DMS114 treated with DMSO at 0.1 percent for 48 hours (cell line): ENCODE results near the gene CYP24A1.

ENCODE experiments used
- DNase-seq: peaks from one replicate; lab custom pipeline; 2025; ENCODE audit not compliant: unreplicated experiment; lab: John Stamatoyannopoulos, UW

The CYP24A1 gene

DNA sequence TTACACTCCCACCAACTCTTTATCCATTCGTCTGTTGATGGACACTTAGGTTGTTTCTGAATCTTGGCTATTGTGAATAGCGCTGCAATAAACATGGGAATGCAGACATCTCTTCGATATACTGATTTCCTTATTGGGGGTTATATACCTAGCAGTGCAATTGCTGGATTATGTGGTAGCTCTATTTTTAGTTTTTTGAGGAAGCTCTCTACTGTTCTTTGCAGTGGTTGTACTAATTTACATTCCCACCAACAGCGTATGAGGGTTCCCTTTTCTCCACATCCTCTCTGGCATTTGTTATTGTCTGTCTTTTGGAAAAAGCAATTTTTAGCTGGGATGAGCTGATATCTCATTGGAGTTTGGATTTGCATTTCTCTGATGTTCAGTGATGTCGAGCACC is 29.5 kb upstream of the CYP24A1 start:
- no peak for DNase-seq

DNA sequence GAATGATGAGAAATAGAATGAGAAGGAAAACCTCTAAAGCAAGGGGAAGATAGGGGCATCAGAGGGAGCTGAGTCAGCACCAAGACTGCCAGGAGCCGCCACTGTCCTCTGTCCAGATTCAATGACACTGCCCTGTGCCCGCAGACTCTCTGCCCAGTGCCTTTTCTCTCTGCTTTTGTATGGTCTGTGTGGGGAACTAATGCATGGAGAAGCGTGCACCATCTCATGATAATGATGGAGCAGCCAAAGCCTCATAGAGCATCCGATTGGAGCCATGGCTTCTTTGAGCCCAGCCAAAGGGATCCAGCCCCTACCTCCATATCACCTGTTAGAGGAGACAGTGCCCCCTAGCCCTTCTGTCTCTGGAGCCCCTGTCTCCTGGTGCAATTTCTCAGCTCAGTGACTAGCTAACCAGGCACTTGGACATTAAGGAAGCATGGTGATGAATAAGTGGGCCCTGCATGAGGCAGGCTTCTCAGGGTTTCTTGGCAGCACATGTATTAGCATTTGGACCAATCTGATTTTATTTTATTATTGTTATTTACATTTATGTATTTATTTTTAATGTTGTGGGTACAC is 27.6 kb upstream of the CYP24A1 start:
- DNase-seq, result no peak

DNA sequence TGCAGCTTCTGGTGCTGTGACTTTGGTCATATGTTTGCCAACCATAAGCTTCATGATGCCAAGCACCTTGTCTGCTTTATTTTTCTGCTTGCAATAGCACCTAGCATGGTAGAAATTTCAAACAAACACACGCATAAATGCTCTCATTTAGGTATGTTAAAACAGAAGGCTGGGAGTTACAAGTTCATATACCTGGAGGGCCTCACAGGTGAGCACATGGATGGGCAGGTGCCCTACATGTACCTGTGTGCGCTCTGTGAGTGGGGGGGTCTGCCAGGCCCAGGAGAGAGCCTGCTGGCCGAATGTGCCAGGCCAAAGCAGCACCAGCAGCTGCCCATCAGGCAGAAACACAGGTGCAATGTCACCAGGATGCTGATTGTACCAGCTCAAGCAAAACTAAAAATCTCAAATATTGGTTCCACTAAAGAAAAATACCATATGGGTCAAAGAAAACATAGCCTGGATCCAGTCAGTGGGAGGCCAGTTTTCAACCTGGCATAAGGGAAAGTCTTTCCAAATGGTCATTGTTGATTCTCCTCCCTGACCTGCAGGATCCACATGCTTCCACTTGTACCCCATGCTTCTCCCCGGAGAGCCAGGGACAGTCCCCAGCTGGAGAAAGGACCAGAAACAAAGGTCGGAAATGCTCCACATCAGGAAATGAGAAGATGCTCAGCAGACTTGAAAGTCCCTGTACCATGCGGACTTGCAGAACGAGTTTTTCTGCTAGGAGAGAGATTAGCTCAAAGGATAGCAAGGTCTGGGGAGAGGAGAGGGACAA is 26.9 kb upstream of the CYP24A1 start:
- no peak for DNase-seq

DNA sequence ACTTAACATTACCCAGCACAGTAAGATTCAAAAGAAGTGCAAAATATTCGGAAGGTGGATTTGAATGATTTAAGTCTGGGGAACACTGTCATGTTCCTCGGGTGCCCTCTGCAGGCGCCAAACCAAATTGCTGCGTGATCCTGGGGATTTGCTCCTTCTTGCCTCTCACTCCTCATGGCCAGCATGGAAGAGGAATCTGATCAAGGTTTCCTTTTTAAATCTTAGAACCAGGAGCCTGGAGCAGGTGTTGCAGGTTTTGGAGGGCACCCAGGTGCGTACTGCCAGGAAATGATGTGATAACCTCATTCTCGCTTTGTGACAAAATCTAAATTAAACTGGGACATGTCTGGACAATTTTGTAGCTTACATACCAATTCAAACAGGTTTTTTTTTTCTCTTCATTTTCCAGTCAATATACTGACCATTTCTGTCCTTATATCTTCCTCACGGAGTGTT is 26.0 kb upstream of the CYP24A1 start:
- peak; percentile 83 for DNase-seq

DNA sequence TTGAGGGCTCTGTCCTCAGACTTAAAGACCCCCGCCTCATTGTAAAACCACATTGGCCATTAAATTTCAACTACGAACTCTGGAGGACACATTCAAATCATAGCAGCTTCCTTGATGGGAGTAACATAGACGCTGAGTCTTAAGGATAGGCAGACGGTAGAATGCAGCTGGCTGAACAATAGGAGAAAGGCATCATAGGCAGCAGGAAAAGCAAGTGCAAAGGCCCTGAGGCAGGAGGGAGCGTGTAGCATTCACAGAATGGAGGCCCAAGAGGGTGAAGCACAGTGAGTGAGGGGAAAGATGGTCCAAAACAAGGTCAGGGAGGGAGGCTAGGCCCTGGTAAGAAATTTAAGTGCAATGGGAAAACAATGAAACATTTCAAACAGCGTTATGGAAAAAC is 25.5 kb upstream of the CYP24A1 start:
- no peak for DNase-seq

DNA sequence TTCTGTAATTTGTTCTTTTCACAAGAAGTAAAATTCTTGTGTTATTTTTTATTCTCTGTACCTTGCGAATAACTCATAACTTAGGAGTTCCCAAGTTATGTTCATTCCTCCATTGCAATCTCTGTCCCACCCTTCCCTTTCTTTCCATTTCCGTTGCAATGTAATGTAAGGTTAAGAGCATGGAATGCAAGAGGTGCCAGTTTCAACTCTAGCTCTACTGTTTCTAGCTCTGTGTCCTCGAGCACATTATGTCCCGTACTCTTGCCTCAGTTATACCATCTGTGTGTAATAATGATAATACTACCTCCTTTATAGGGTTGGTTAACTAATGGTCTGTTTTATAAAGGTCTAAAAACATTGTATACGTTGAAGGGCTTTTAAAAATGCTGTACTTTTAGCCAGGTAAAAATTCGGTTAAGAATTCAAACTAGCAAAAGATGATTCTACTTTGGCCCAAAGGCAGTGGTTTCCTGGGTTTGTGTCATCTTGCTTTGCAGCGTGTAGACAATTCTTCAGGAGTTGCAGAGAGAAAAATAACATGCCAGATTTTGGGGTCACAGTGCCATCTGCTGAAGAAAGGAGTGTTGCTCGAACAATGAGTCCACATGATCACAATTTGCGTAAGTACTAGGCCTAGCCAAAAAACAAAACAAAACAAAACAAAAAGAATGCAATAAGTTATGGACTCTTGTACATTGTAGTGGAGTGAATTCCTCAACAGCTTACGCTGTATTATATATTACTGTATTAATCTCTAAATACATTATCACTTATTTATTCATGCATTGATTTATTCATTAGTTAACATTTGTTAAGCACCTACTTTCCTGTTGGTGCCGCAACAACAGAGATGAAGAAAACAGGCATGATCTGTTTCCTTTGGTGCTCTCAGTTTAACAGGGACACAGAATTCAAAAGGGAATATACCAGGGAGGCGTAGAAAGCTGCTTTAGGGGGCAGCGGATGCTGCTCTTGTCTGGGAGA is 24.1 kb upstream of the CYP24A1 start:
- peak; percentile 50 for DNase-seq

DNA sequence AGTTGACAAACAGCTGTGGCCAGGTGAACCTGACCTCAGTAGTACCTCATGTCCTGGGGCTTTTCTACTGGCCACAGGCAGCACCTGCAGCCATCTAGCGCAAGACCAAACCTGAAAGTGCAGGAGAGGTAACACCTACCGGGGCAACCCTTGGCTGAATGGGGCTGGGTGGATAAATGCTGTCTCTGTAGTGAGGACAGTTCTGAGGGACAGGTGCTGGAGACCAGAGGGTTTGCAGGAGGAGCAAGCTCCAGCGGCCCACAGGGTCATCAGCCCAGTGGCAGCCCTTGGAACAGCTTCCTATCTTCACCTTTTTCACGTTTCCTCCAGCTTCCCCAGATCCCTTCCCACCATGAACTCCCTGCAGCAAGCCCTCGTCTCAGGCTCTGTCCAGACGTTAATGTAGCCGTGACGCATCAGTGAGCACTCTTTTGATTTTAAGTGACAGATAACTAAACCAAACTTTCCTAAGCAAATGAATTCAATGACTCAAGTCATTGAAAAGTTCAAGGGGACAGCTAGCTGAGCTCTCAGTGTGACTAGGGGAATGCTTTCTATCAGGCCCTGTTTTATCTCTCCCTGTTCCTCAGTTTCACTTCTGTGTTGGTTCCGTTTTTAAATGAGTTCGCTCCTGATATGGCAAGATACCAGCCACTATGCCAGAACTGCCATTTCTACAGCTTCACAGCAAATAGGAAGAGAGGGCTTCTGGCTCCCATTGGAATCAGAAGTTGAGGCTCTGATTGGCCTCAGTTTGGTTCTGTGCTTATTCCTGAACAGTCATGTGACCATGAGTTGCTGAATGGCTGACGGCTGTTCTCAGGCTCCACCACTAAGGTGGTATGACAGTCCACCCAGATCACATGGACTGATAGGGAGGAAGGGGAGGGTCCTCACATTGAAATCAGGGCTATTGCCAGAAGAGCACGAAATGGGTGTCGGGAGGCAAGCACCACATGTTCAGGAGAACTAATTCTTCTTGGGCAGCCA is 22.0 kb upstream of the CYP24A1 start:
- no peak for DNase-seq

DNA sequence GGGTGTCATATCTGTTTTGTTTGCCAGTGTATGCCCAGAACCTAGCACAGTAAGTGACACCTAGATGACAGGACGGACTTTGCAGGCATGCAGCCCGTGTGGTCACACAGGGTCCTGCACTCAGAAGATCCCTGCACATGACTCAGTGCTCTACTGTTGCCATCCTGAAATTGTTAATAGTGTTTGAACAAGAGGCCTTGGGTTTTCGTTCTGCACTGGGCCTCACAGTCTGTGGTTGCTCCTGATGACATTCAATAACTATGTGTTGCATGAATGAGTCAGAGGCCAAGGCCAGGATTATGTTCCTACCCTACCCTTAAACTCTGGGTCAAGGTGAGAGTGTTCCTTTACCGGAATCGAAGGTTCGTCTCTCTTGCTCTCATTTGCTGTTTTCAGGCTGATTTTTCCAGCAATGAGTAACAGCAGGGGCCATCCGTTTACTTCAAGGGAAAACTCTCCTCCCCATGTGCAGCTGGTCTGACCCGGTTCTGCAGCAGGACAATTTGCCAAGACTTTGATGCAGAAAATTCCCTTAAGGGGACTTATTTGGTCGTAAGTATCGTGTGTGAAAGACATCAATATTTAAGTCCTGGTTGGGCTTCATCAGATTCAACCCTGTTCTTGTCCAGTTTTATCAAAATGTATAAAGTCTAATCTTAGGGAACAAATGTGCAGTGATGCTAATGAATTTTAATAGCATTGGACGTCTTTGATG is 21.1 kb upstream of the CYP24A1 start:
- no peak for DNase-seq

DNA sequence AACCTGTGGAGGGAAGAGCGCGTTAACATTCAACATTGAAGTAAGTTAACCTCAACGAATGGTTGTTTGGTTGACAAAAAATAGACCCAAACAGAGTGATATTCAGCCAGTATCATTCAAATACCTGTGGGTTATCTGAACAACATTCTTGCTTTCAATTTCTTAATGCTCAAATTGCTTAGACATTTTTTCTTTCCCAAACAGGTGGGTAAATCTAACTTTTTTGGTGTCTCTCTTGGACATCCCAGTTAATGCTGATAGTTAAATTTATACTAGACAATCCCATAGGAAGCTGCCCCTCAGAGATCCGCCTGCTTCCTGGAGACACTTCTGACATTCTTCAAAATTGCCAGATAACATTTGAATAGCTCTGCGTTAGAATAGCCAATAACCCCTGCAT is 20.0 kb upstream of the CYP24A1 start:
- DNase-seq, result no peak

DNA sequence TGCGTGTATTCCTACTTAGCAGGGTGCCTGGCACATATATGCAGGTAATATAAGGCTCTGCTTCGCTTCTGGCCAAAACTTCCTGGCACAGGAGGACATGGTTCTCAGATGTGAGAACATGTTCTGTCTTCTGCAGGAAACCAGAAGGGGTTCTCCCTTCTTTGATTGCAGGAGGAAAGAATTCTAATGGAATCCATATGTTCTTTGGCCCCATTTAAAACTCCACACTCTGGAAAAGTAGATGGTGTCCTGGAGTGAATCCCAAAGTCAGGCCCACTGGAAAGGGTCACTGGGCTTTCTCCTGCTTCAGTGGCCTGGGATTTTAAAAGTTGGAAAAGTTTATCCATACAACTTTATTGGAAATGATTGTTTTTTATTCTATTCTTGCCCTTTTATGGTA is 16.4 kb upstream of the CYP24A1 start:
- no peak for DNase-seq

DNA sequence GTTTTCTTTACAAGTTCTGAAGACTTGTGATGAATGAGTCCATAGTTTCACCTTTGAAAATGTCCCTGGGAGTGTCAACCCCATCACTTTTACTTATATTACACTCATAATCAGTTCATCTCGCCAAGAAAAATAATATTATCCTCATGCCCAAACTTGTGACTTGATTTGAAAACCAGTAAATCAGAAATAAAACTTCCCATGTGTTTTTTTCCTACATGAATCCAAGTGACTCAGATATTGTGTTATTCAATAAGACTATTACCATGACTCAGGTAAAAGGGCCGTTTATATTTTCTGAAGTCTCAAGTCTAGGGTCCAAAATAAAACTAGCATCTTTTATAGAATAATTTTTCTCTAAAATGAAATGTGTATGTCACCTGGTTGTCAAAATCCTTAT is 15.8 kb upstream of the CYP24A1 start:
- DNase-seq, result no peak

DNA sequence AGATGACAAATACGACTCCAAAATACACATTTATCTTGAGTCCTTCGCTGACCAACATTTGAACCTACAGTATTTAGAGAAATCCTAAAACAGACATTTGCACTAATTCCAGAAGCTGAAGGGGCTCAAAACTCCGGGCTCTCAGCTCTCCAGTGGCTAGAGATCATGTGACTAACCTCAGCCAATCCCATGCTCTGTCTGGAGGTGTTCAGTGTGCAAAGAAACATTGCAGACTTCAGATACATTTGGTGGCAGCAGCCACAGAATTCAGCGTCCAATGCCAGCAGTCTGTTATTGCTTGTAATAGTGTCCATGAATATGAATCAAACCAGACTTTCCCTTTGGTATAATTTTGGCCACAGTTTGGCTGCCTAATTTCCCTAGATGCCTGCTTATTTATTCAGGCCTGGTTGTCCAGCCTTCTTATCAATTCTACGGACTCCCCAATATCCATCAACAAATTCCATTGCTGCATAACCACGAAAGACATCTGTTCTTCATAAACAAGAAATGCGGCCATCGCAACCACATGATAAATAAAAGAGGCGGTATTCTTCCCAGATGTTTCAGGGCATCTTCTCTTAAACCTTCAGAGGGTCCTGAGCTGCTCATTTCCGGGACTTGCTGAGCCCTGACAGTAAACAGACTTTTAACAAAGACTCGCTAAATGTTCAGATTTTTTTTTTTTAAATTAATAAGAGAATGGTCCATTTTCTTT is 14.5 kb upstream of the CYP24A1 start:
- no peak for DNase-seq

DNA sequence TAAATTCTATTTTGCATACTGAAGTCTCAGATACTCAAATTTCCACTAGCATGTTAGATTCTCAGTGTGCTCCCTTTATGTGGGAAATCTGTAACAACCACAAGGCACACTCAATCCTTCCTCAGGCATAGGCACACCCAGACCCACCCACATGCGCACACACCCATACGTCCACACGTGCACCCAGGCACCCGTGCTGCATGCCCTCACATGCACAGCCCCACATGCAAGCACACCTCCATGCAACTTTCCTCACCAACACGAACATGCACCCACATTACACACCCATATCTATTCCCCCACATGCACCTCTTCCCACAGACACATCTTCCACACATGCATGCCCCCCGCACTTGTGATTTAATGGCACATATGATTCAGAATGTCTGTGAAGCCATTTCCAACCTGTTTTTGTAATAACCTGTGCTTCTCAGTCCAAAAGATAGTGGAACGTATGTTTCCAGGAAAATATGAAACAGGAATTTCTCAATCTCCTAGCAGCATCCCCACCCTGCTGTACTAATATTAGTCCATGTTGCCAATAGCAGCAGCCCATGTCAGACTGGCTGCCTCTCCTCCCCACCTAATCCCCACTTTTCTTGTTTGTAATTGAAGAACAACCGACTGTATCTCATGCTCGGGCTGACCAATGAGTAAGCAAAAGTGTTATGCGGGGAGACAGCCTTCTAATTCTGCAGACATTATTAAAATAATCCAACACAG is 11.3 kb upstream of the CYP24A1 start:
- no peak for DNase-seq

DNA sequence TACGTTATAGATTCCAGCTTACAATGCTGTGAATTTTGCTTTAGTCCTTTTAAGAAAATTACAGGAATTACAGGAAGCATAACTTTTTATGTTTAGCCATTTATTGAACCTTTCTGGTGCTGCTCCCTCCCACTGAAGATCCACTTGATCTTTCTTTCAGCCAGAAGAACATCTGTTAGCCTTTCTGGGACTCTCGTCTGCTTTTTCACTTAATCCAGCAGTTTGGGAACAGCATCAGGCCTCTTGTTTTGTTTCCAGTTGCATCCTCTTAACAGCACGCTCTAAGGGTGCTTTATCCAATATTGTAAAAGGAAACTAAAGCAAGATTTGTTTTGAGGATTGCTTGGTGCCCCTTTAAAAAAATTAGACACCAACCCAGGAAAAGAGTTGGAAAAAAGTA is 10.3 kb upstream of the CYP24A1 start:
- no peak for DNase-seq

DNA sequence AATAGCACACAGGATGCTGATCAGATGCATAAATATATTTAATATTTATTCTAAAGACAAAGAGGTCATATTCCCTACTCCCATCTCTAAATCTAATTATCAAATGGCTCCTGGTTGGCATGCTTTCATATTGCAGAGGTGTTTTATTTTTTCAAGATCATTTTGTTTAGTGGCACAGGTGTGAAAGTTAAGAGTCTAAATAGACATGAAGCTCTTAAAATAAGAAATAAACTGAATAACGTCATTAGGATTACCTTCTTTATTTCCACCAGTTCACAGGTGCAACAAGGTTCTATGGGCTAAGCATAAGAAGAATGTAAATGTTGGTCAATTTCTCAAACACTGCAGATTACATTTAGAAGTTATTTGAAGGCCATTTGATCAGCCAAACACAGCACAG is 7.1 kb upstream of the CYP24A1 start:
- no peak for DNase-seq

DNA sequence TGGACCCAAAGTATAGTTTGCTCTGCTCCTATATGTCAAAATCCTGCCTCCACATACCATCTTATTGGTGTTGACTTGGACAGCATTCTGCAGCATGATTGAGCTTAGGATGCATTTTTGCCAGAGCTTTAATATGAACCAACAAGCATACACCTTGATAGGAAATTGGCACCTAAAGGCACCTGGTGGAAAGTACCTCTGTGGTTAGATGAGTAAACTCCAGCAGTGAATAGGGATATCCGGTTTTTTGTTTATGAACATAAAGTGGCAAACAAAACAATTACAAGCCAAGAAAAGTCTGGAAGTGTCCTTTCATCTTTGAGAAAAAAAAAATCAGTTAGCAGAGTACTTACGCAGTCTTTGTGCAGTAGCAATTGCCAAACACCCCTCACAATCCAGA is 6.2 kb upstream of the CYP24A1 start:
- no peak for DNase-seq

DNA sequence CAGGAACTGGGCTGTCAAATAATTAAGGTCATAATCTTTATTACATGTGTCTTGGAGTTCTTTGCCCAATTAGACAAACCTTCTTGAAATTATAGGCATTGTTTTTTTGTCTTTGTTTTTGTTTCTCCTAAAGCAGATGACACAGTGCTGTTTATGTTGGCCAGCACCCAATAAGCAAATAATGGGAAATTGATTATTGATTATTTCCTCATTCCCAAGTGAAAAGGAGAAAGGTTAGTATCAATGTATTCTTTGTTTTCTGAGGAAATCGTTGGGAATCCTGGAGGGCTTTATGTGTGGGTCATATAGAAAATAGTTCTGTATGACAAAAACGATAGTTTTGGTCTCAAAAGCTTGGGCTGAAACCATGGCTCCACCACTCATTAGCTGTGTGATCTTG is 4.5 kb upstream of the CYP24A1 start:
- no peak for DNase-seq

DNA sequence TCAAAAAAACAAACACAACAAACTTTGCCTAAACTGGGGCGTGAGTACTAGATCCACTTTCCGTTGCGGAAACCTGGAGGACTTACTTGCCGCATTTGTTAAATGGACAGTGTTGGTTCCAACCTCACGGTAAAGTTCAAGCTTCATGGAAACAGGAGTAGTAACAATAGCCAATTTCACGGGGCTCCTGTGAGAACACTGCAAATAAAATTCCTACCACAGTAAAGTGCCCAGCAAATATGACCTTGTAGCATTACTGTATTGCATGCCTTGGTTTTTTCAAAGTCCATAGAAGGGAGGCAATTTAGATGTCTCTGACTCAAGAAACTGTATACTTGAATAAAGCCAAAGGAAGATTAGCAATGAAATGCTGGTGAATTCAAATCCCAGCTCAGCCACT is 3.6 kb upstream of the CYP24A1 start:
- no peak for DNase-seq

DNA sequence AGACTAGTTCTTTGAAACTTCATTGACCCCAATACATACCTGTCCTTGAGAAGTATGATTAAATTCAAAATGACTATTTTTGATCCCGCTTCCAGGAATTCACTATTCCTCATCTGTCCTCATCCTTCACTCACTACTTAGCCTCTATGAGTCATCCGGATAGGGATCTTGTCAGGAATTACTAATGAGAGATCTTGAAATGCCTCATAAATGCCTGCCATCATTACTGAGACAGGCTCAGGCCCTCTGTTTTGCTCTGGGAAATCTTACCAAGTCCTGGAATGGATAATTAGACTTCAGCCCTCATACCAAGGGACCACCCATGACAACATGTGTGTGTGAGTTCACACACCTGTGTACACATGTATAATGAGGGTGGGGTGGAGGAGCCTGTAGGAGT is 2.8 kb upstream of the CYP24A1 start:
- no peak for DNase-seq
